ENCODE measurements around the gene YWHAE. TPM values are rescaled to one million over a fixed set of nuclear protein-coding genes. Genes with fewer than 3 reads are reported as not detected.
"Not testable (repeated sequence)": the region's sequence is repeated elsewhere in the genome, so short reads cannot be mapped to it uniquely, and the experiment has no call there.

The YWHAE gene
- polyA plus RNA-seq, 1 donor from 2014 or later: 54.4 TPM

GRCh38 chr17:1390432-1391367 lies 9.3 kb downstream of the YWHAE start:
- peak overlapping the region in 3 of 4 donors; percentile 3 to 54 (median 44) for H3K4me3 Mint-ChIP-seq
- peaks cover 1% of the 10 kb centered on the region for H3K36me3 Mint-ChIP-seq
- H3K27me3 Mint-ChIP-seq: no peaks in the 10 kb centered on the region
- H3K9me3 Mint-ChIP-seq: no peaks in the 10 kb centered on the region
- H3K4me1 Mint-ChIP-seq: peaks cover 50 to 53% (median 52%) of the 10 kb centered on the region in 3 donors
- H3K27ac Mint-ChIP-seq: peak overlapping the region in 2 of 3 donors; percentile 2 to 31

GRCh38 chr17:1387490-1388227 lies 12.4 kb downstream of the YWHAE start:
- H3K4me1 Mint-ChIP-seq: peaks cover 43 to 50% (median 46%) of the 10 kb centered on the region in 3 donors
- H3K4me3 Mint-ChIP-seq, H3K36me3 Mint-ChIP-seq, H3K9me3 Mint-ChIP-seq, H3K27me3 Mint-ChIP-seq: not testable (repeated sequence)
- H3K27ac Mint-ChIP-seq: peak overlapping the region in 1 of 3 donors; percentile 62

- Mint-ChIP-seq H3K4me1 (peaks cover 39 to 47% (median 40%) of the 10 kb centered on the region in 3 donors), H3K27ac (peak overlapping the region; percentile 60 to 67 (median 62))
- H3K36me3 Mint-ChIP-seq, H3K27me3 Mint-ChIP-seq, H3K9me3 Mint-ChIP-seq, H3K4me3 Mint-ChIP-seq: not testable (repeated sequence)
Observed at GRCh38 chr17:1386675-1387190, 13.3 kb downstream of the YWHAE start.

- peaks cover 5% of the 10 kb centered on the region for H3K36me3 Mint-ChIP-seq
- H3K4me3 Mint-ChIP-seq: peak overlapping the region in 1 of 4 donors; percentile 23
- no peaks in the 10 kb centered on the region for H3K9me3 Mint-ChIP-seq
- H3K27me3 Mint-ChIP-seq: no peaks in the 10 kb centered on the region
- peaks cover 40 to 51% (median 41%) of the 10 kb centered on the region in 3 donors for H3K4me1 Mint-ChIP-seq
- peak overlapping the region; percentile 60 to 82 (median 67) for H3K27ac Mint-ChIP-seq
Observed at GRCh38 chr17:1386265-1386664, 13.8 kb downstream of the YWHAE start.

GRCh38 chr17:1385861-1386260 lies 14.2 kb downstream of the YWHAE start:
- Mint-ChIP-seq H3K36me3 (peaks cover 5% of the 10 kb centered on the region), H3K9me3 (no peaks in the 10 kb centered on the region), H3K27ac (peak overlapping the region; percentile 60 to 82 (median 67)), H3K4me3 (peak overlapping the region in 2 of 4 donors; percentile 29 to 75), H3K4me1 (peaks cover 38 to 49% (median 42%) of the 10 kb centered on the region in 3 donors), H3K27me3 (no peaks in the 10 kb centered on the region)

GRCh38 chr17:1384905-1385435 lies 15.1 kb downstream of the YWHAE start:
- Mint-ChIP-seq H3K36me3 (peaks cover 3% of the 10 kb centered on the region), H3K9me3 (no peaks in the 10 kb centered on the region), H3K27me3 (no peaks in the 10 kb centered on the region), H3K4me3 (peak overlapping the region in 3 of 4 donors; percentile 12 to 74 (median 29)), H3K27ac (peak overlapping the region in 2 of 3 donors; percentile 60 to 82), H3K4me1 (peaks cover 37 to 49% (median 43%) of the 10 kb centered on the region in 3 donors)

GRCh38 chr17:1379930-1380313 lies 20.1 kb downstream of the YWHAE start:
- H3K27me3 Mint-ChIP-seq: peaks cover 1% of the 10 kb centered on the region
- peaks cover 3% of the 10 kb centered on the region for H3K36me3 Mint-ChIP-seq
- peaks cover 41 to 62% (median 54%) of the 10 kb centered on the region in 3 donors for H3K4me1 Mint-ChIP-seq
- peak overlapping the region; percentile 1 to 86 (median 50) for H3K4me3 Mint-ChIP-seq
- H3K27ac Mint-ChIP-seq: peak overlapping the region; percentile 21 to 64 (median 42)
- H3K9me3 Mint-ChIP-seq: no peaks in the 10 kb centered on the region

- Mint-ChIP-seq H3K27ac (peak overlapping the region in 2 of 3 donors; percentile 21 to 42), H3K4me3 (peak overlapping the region in 3 of 4 donors; percentile 1 to 86 (median 77)), H3K27me3 (peaks cover 1% of the 10 kb centered on the region), H3K4me1 (peaks cover 47 to 66% (median 58%) of the 10 kb centered on the region in 3 donors), H3K9me3 (no peaks in the 10 kb centered on the region), H3K36me3 (peaks cover 3% of the 10 kb centered on the region)
Observed at GRCh38 chr17:1379208-1379929, 20.7 kb downstream of the YWHAE start.

GRCh38 chr17:1378476-1378860 lies 21.6 kb downstream of the YWHAE start:
- H3K36me3 Mint-ChIP-seq, H3K9me3 Mint-ChIP-seq, H3K27me3 Mint-ChIP-seq: not testable (repeated sequence)
- Mint-ChIP-seq H3K4me1 (peaks cover 49 to 72% (median 61%) of the 10 kb centered on the region in 3 donors), H3K27ac (peak overlapping the region in 2 of 3 donors; percentile 22 to 35), H3K4me3 (peak overlapping the region in 2 of 4 donors; percentile 76 to 78)

GRCh38 chr17:1377334-1377733 lies 22.7 kb downstream of the YWHAE start:
- peak overlapping the region in 3 of 4 donors; percentile 46 to 77 (median 76) for H3K4me3 Mint-ChIP-seq
- H3K27ac Mint-ChIP-seq: peak overlapping the region; percentile 48 to 90 (median 52)
- H3K27me3 Mint-ChIP-seq: peaks cover 1% of the 10 kb centered on the region
- H3K9me3 Mint-ChIP-seq: no peaks in the 10 kb centered on the region
- peaks cover 51 to 76% (median 67%) of the 10 kb centered on the region in 3 donors for H3K4me1 Mint-ChIP-seq
- peaks cover 3% of the 10 kb centered on the region for H3K36me3 Mint-ChIP-seq

GRCh38 chr17:1376061-1376460 lies 24.0 kb downstream of the YWHAE start:
- H3K27ac Mint-ChIP-seq: peak overlapping the region; percentile 36 to 90 (median 52)
- H3K4me3 Mint-ChIP-seq: peak overlapping the region in 3 of 4 donors; percentile 3 to 60 (median 51)
- no peaks in the 10 kb centered on the region for H3K36me3 Mint-ChIP-seq
- no peaks in the 10 kb centered on the region for H3K9me3 Mint-ChIP-seq
- peaks cover 1% of the 10 kb centered on the region for H3K27me3 Mint-ChIP-seq
- H3K4me1 Mint-ChIP-seq: peaks cover 52 to 76% (median 60%) of the 10 kb centered on the region in 3 donors

GRCh38 chr17:1375615-1376014 lies 24.4 kb downstream of the YWHAE start:
- Mint-ChIP-seq H3K4me1 (peaks cover 49 to 74% (median 56%) of the 10 kb centered on the region in 3 donors), H3K36me3 (no peaks in the 10 kb centered on the region), H3K4me3 (peak overlapping the region in 3 of 4 donors; percentile 3 to 73 (median 60)), H3K9me3 (no peaks in the 10 kb centered on the region), H3K27me3 (peaks cover 1% of the 10 kb centered on the region), H3K27ac (peak overlapping the region; percentile 36 to 90 (median 52))

GRCh38 chr17:1374431-1375177 lies 25.4 kb downstream of the YWHAE start:
- peak overlapping the region; percentile 3 to 89 (median 66) for H3K4me3 Mint-ChIP-seq
- no peaks in the 10 kb centered on the region for H3K9me3 Mint-ChIP-seq
- peaks cover 1% of the 10 kb centered on the region for H3K27me3 Mint-ChIP-seq
- H3K36me3 Mint-ChIP-seq: no peaks in the 10 kb centered on the region
- H3K4me1 Mint-ChIP-seq: peaks cover 43 to 65% (median 51%) of the 10 kb centered on the region in 3 donors
- peak overlapping the region; percentile 10 to 81 (median 52) for H3K27ac Mint-ChIP-seq
